Astrocyte of the cerebellum (primary cell): ENCODE measurements around the gene SLC1A4.

Source experiments
- DNase-seq: peaks from one replicate; pipeline ENCODE4 v3.0.0-alpha.2; 2011; ENCODE audit warnings: low read depth
- H3K4me3 ChIP-seq: 2 replicates; pipeline ENCODE4 v1.5.1; 2011; ENCODE audit warnings: mild to moderate bottlenecking, low read depth, low read length, moderate library complexity
- CTCF ChIP-seq: IDR thresholded peaks from 2 replicates; pipeline ENCODE4 v1.5.1; 2012; ENCODE audit warnings: low read length, low read depth, moderate library complexity, mild to moderate bottlenecking; ENCODE audit errors: missing control alignments
- in situ Hi-C: cut with HindIII; loops from 2 replicates; pipeline ENCODE4 v1.10.0; 2017; ENCODE audit warnings: low sequenced_read_pairs

SLC1A4 gene

DNA sequence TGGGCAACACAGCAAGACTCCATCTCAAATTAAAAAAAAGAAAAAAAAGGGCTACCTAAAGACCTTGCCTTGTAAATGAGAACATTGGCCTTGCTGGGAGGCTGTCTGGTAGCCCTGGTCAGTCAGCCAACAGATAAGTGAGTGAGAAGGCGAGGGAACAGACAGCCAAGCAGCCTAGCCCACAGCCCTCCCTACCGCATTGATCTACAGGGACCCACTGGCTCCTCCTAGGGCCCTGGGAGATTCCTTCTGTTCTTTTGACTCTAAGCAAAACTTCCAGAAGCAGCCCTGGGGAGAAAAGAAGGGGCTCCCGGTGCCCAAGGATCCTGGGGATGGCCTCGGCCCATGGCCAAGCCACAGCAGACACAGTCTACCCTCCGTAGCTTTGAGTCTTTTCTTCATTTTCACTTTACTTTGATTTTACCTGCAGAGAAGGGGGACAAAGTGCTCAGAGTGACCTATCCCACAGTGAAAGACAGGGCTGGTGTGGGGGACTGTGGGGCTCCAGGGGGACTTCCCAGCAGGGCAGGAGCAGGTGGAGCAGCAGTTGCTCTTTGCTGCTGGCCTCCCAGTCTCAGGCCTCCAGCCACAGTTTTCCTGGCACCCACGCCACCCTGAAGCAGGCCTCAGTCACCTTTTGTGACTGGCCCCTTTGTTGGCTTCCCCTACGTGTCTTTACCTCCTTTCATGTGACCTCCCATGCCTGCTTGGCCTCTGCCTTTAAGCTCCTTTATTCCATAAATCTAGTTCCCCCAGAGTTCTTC is 72.1 kb downstream of the SLC1A4 start:
- no peak for DNase-seq
- no peak for TF ChIP-seq CTCF
- H3K4me3 ChIP-seq = no peak overlapping the region
- in situ Hi-C loops = no loop called here

GRCh38 chr2:65061910-65062339 is 72.7 kb downstream of the SLC1A4 start:
- no peak overlapping the region for H3K4me3 ChIP-seq
- in situ Hi-C loops = no loop called here
- no peak for DNase-seq
- no peak for TF ChIP-seq CTCF

GRCh38 chr2:65062843-65063825 is 73.9 kb downstream of the SLC1A4 start:
- TF ChIP-seq CTCF = no peak
- in situ Hi-C loops = no loop called here
- H3K4me3 ChIP-seq = no peak overlapping the region
- DNase-seq = no peak

- in situ Hi-C loops = no loop called here
Measured at GRCh38 chr2:65064728-65065552, 75.7 kb downstream of the SLC1A4 start.

GRCh38 chr2:65067806-65068553 is 78.8 kb downstream of the SLC1A4 start:
- no peak overlapping the region for H3K4me3 ChIP-seq
- in situ Hi-C loops = no loop called here
- no peak for DNase-seq
- TF ChIP-seq CTCF = no peak

More at GRCh38 chr2:65064728-65065552, 75.7 kb downstream of the SLC1A4 start:
- H3K4me3 ChIP-seq = no peak overlapping the region
- DNase-seq = peak; percentile 86
- peak; percentile 62 for TF ChIP-seq CTCF

DNA sequence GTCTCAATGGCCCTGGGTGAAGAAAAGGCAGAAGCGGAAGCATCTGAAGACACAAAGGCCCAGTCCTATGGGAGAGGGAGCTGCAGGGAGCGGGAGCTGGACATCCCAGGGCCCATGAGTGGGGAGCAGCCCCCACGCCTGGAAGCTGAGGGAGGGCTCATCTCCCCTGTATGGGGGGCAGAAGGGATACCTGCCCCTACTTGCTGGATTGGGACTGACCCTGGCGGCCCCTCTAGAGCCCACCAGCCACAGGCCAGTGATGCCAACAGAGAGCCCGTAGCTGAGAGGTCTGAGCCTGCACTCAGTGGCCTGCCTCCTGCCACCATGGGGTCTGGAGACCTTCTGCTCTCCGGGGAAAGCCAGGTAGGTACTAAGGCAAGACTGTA is 80.2 kb downstream of the SLC1A4 start:
- H3K4me3 ChIP-seq = no peak overlapping the region
- DNase-seq = no peak
- in situ Hi-C loops = no loop called here
- no peak for TF ChIP-seq CTCF
